CD4-positive, alpha-beta memory T cell (primary cell): ENCODE measurements around the gene RABL3. TPM values are rescaled to one million over a fixed set of nuclear protein-coding genes. Genes with fewer than 3 reads are reported as not detected.

Source experiments
- CTCF ChIA-PET: fragments of 350-600 bp; sonication (Branson Sonifier 250); formaldehyde crosslinking; loops from one replicate; lab custom pipeline; 2021; ENCODE audit warnings: inconsistent platforms; ENCODE audit not compliant: partially characterized antibody; lab: Charles Lee
- POLR2A ChIA-PET: fragments of 350-600 bp; sonication (Branson Sonifier 250); formaldehyde crosslinking; loops from one replicate; lab custom pipeline; 2021; ENCODE audit not compliant: partially characterized antibody; lab: Charles Lee
- DNase-seq, 5 donors: peaks; one replicate each; pipeline versions ENCODE4 v3.0.0 to v3.0.0-alpha.2; 2020 to 2022; ENCODE audit warnings: mixed read lengths in 1 of 5
- H3K27ac ChIP-seq: one replicate; pipeline ENCODE4 v1.7.0; 2013; ENCODE audit warnings: low read depth, low read length
- H3K27me3 ChIP-seq: 2 replicates; pipeline ENCODE4 v1.7.0; 2013; ENCODE audit warnings: mild to moderate bottlenecking, low read length, moderate library complexity; ENCODE audit not compliant: insufficient read depth
- H3K36me3 ChIP-seq: 2 replicates; pipeline ENCODE4 v1.7.0; 2013; ENCODE audit warnings: mild to moderate bottlenecking, low read length, moderate library complexity; ENCODE audit not compliant: insufficient read depth
- H3K4me1 ChIP-seq: 2 replicates; pipeline ENCODE4 v1.7.0; 2013; ENCODE audit warnings: mild to moderate bottlenecking, low read length, moderate library complexity; ENCODE audit not compliant: insufficient read depth
- H3K4me3 ChIP-seq, 2 donors: one replicate each; pipeline ENCODE4 v1.7.0; 2013; ENCODE audit warnings: low read length in 2 of 2, mild to moderate bottlenecking in 1 of 2
- H3K9me3 ChIP-seq, 2 donors: one replicate each; pipeline ENCODE4 v1.7.0; 2013; ENCODE audit warnings: low read length in 2 of 2, control low read depth in 1 of 2; ENCODE audit not compliant: control insufficient read depth in 1 of 2
- H3K27ac Mint-ChIP-seq, 7 donors: one replicate each; pipeline ENCODE4 v1.8.0; 2020 to 2021; ENCODE audit warnings: mixed read lengths in 7 of 7, mild to moderate bottlenecking in 6 of 7, inconsistent platforms in 3 of 7, moderate library complexity in 3 of 7
- H3K27me3 Mint-ChIP-seq, 2 donors: one replicate each; pipeline ENCODE4 v1.8.0; 2020 to 2021; ENCODE audit warnings: mixed read lengths in 2 of 2
- H3K36me3 Mint-ChIP-seq, 2 donors: one replicate each; pipeline ENCODE4 v1.8.0; 2020 to 2021; ENCODE audit warnings: mixed read lengths in 2 of 2, inconsistent platforms in 1 of 2, mild to moderate bottlenecking in 1 of 2
- H3K4me1 Mint-ChIP-seq, 4 donors: one replicate each; pipeline ENCODE4 v1.8.0; 2020 to 2021; ENCODE audit warnings: mixed read lengths in 4 of 4, mild to moderate bottlenecking in 1 of 4
- H3K4me3 Mint-ChIP-seq, 8 donors: one replicate each; pipeline ENCODE4 v1.8.0; 2020 to 2021; ENCODE audit warnings: mixed read lengths in 8 of 8, mild to moderate bottlenecking in 7 of 8, moderate library complexity in 6 of 8, inconsistent platforms in 3 of 8
- H3K9me3 Mint-ChIP-seq, 8 donors: one replicate each; pipeline ENCODE4 v1.8.0; 2020 to 2021; ENCODE audit warnings: mixed read lengths in 8 of 8, mild to moderate bottlenecking in 5 of 8, inconsistent platforms in 3 of 8, moderate library complexity in 1 of 8
- intact Hi-C: fragments of 100-400 bp; cut with micrococcal nuclease; formaldehyde crosslinking; loops from one replicate; pipeline ENCODE4 v1.15.1; 2023
- polyA plus RNA-seq, 2 donors: library from polyadenylated mRNA; unstranded; fragments of 300-500 nt; fragmentation: Illumina TruSeq; gene quantifications; one replicate each; pipeline ENCODE4 v1.2.3, GENCODE V29; 2021
- total RNA-seq, 2 experiments: library from RNA; stranded (reverse); gene quantifications; one replicate each; pipeline ENCODE4 v1.2.3, GENCODE V29; 2021

The RABL3 gene
- total and polyA plus RNA-seq, 4 experiments from 2014 or later = 31.9 to 37.4 (median 33.9) TPM

DNA sequence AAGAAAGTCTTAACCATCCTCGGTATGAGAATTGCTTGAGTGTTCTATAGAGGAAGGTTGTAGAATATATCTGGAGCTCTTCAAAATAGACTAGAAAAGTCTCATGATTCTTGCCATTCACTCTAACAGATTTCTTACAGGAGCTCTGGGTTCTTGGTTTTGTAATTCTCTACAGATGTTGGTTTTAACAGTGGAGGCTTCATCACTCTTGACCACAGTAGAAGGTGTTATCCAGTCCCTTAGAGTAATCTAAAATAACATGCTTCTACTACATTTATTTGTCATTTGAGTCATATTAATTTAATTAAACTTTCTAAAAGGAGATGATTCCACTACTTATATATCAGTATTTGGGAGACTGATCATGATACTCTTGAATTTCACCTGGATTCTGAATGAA, 9.9 kb upstream of the RABL3 start:
- intact Hi-C loops = no loop called here
- Histone ChIP-seq H3K4me1 (peaks cover 6% of the 10 kb centered on the region), H3K27ac (no peak overlapping the region), H3K9me3 (no peaks in the 10 kb centered on the region), H3K4me3 (no peak overlapping the region), H3K36me3 (peaks cover 6% of the 10 kb centered on the region), H3K27me3 (no peaks in the 10 kb centered on the region)
- no peak for DNase-seq
- ChIA-PET CTCF (no interaction called here), POLR2A (no interaction called here)
- peaks cover 28 to 43% (median 30%) of the 10 kb centered on the region in 4 donors for H3K4me1 Mint-ChIP-seq
- H3K9me3 Mint-ChIP-seq = peaks cover 0 to 4% (median 0%) of the 10 kb centered on the region in 8 donors
- no peak overlapping the region for H3K4me3 Mint-ChIP-seq
- no peak overlapping the region for H3K27ac Mint-ChIP-seq
- H3K27me3 Mint-ChIP-seq = no peaks in the 10 kb centered on the region
- H3K36me3 Mint-ChIP-seq = peaks cover 55% of the 10 kb centered on the region in 2 donors

DNA sequence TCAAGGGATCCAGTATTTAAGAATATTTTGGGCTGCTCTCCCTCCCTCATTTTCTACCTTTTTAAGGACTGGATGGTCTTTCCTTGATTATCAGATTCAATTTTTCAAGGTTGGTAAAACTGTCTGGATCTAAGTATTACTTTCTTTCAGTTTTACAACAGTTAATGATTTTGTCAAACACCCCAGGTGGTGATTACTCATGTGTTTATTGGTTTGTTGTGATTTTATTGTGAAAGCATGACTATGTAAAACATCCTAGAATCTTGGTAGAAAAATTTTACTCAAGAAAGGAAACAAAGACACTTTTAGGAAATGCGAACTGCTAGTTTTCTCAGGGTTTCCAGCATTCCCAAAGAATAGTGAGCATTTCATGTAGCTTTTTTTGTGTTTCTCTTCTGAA, 7.5 kb upstream of the RABL3 start:
- ChIA-PET CTCF (no interaction called here), POLR2A (no interaction called here)
- Histone ChIP-seq H3K27ac (no peak overlapping the region), H3K4me3 (no peak overlapping the region), H3K27me3 (no peaks in the 10 kb centered on the region), H3K9me3 (no peaks in the 10 kb centered on the region), H3K4me1 (peaks cover 6% of the 10 kb centered on the region), H3K36me3 (peaks cover 6% of the 10 kb centered on the region)
- H3K27ac Mint-ChIP-seq = no peak overlapping the region
- H3K9me3 Mint-ChIP-seq = peaks cover 0 to 2% (median 0%) of the 10 kb centered on the region in 8 donors
- no peak overlapping the region for H3K4me3 Mint-ChIP-seq
- DNase-seq = no peak
- H3K36me3 Mint-ChIP-seq = peaks cover 41 to 42% of the 10 kb centered on the region in 2 donors
- H3K4me1 Mint-ChIP-seq = peaks cover 22 to 39% (median 28%) of the 10 kb centered on the region in 4 donors
- intact Hi-C loops = no loop called here
- H3K27me3 Mint-ChIP-seq = no peaks in the 10 kb centered on the region

DNA sequence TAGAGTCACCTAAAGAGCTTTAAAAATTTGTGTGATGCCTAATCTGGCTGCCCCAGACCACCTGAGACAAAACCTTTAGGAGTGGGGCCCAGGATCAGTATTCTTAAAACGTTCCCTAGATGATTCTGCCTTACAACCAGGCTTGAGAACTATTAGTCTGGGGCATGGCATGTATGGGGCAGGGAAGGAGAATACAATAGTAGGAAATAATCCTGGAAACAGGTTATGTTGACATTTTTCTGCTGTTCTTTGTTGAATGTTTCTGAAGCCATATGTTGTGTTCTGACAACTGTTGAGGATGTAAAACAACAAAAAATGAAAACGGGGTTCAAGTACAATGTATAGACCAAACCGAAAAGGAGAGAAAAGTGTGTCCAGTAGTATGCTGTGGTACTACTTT, 3.1 kb upstream of the RABL3 start:
- peaks cover 6 to 13% of the 10 kb centered on the region in 2 donors for H3K36me3 Mint-ChIP-seq
- H3K4me1 Mint-ChIP-seq = peaks cover 24 to 49% (median 41%) of the 10 kb centered on the region in 4 donors
- no peak overlapping the region for H3K4me3 Mint-ChIP-seq
- H3K27me3 Mint-ChIP-seq = no peaks in the 10 kb centered on the region
- peaks cover 0 to 2% (median 0%) of the 10 kb centered on the region in 8 donors for H3K9me3 Mint-ChIP-seq
- Histone ChIP-seq H3K36me3 (no peaks in the 10 kb centered on the region), H3K27ac (no peak overlapping the region), H3K27me3 (no peaks in the 10 kb centered on the region), H3K9me3 (no peaks in the 10 kb centered on the region), H3K4me3 (no peak overlapping the region), H3K4me1 (peaks cover 23% of the 10 kb centered on the region)
- peak overlapping the region in 4 of 7 donors; percentile 13 to 52 (median 35) for H3K27ac Mint-ChIP-seq
- intact Hi-C loops = no loop called here
- CTCF ChIA-PET = no interaction called here
- POLR2A ChIA-PET = interaction anchor here (5.4 kb wide), 1 partner anchor 148 kb away, joined by 66 read pairs; the partner anchor contains the start of gene NDUFB4
- DNase-seq = no peak

DNA sequence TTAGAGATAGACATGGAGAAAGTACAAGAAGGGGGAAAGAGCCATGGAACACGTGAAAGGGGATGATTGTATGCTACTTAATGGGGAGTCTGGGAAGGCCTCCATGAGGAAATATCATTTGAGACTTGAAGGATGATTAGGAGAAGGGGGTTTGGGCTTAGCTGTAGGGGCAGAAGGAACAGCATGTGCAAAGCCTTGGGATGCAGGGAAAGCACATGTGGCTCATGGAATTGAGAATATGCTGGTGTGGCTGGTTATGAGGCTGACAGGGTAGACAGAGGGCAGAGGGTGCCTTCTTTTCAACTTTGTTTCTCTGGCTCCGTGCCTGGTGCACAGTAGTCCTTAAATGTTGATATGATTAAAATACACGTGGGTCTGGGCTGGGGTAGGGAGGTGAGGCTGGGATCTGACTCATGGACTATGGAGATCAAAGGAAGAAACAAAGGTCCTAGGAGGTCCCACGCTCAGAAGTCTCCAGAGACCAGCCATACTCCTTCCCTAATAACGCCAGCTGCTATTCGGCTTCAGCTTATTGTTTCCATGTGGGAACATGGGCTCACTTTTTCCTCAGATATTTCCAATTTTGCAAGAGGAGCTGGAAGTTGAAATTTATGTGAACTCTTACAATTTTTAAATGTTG, 1.4 kb upstream of the RABL3 start:
- peak overlapping the region; percentile 98 for H3K27ac ChIP-seq
- H3K9me3 ChIP-seq = no peaks in the 10 kb centered on the region
- Mint-ChIP-seq H3K27me3 (no peaks in the 10 kb centered on the region), H3K36me3 (peaks cover 4 to 10% of the 10 kb centered on the region in 2 donors), H3K4me3 (peak overlapping the region; percentile 89 to 98 (median 96)), H3K9me3 (peaks cover 0 to 2% (median 0%) of the 10 kb centered on the region in 8 donors), H3K27ac (peak overlapping the region; percentile 96 to 99 (median 98)), H3K4me1 (peaks cover 21 to 49% (median 39%) of the 10 kb centered on the region in 4 donors)
- CTCF ChIA-PET = interaction anchor here (0.7 to 2.5 kb wide), 6 partner anchors 24 to 182 kb away, joined by 3 to 10 read pairs (median 4); no protein-coding TSS in a partner anchor
- H3K27me3 ChIP-seq = no peaks in the 10 kb centered on the region
- POLR2A ChIA-PET = interaction anchor here (1.5 to 5.4 kb wide), 8 partner anchors 25 to 1640 kb away, joined by 3 to 66 read pairs (median 10); partner anchors contain the start of genes FAM162A, GSK3B, LRRC58 and MIX23
- peaks cover 23% of the 10 kb centered on the region for H3K4me1 ChIP-seq
- intact Hi-C loops = loop anchor here (5.0 kb wide), 2 partner anchors 36 to 1066 kb away; partner anchors contain the start of gene COX17
- no peaks in the 10 kb centered on the region for H3K36me3 ChIP-seq
- DNase-seq = no peak
- peak overlapping the region in 1 of 2 donors; percentile 83 for H3K4me3 ChIP-seq

DNA sequence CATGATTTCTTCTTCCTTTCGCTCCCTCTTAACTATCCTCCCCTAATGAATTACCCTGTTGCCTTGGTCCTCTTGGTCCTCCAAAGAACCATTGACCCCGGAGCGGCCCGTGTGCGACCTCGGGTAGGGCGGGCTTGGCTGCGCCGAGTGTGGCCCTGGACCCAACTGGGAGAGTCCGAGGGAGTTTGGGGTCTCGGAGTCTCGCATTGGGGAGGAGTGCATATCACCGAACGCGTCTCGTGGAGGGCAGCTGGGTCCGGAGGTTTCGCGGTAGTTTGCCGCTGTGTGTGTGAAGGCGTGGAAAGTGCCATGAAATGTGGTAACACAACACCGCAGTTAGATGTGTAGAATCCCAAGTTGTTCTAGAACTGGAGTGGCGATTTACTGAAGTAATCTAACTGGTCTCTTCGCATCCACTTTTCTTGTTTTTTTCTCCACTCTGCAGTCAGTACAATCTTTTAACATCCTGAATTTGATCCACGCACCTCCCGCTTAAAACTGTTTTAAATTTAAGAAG, 591 bp upstream of the RABL3 start:
- H3K4me1 ChIP-seq = peaks cover 31% of the 10 kb centered on the region
- peak overlapping the region; percentile 98 for H3K27ac ChIP-seq
- peaks cover 5% of the 10 kb centered on the region for H3K36me3 ChIP-seq
- Mint-ChIP-seq H3K4me3 (peak overlapping the region; percentile 89 to 98 (median 96)), H3K36me3 (peaks cover 4 to 10% of the 10 kb centered on the region in 2 donors), H3K27me3 (no peaks in the 10 kb centered on the region), H3K9me3 (peaks cover 0 to 2% (median 0%) of the 10 kb centered on the region in 8 donors), H3K4me1 (peaks cover 21 to 54% (median 39%) of the 10 kb centered on the region in 4 donors), H3K27ac (peak overlapping the region; percentile 96 to 99 (median 98))
- no peaks in the 10 kb centered on the region for H3K9me3 ChIP-seq
- intact Hi-C loops = loop anchor here (1.0 to 5.0 kb wide), 9 partner anchors 24 to 1280 kb away; partner anchors contain the start of genes COX17, GSK3B, LRRC58 and NDUFB4
- H3K4me3 ChIP-seq = peak overlapping the region; percentile 83 to 92
- POLR2A ChIA-PET = interaction anchor here (0.9 to 5.4 kb wide), 12 partner anchors 11 to 1641 kb away, joined by 3 to 66 read pairs (median 7); partner anchors contain the start of genes FAM162A, GSK3B, LRRC58 and MIX23
- DNase-seq = no peak
- no peaks in the 10 kb centered on the region for H3K27me3 ChIP-seq
- CTCF ChIA-PET = interaction anchor here (0.7 to 2.5 kb wide), 4 partner anchors 23 to 175 kb away, joined by 4 to 12 read pairs (median 10); partner anchors contain the start of gene NDUFB4

DNA sequence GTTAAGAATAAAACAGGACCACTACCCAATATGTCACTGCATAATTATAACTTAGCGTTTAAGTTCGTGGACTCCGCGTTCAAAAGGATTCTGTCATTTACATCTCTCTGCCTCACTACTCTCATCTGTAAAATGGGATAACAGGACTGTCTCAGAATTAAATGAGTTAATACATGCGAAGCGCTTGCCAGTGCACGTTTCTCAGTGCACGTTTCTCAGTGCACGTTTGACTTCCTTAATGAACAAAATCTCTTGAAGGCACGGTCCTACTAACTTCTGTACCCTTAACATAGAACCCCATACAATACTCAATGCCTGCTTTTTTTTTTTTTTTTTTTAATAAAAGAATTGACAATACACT, 499 bp downstream of the RABL3 start:
- POLR2A ChIA-PET = interaction anchor here (0.7 to 5.4 kb wide), 12 partner anchors 10 to 647 kb away, joined by 3 to 66 read pairs (median 7); partner anchors contain the start of genes GSK3B, LRRC58 and NDUFB4
- Histone ChIP-seq H3K9me3 (no peaks in the 10 kb centered on the region), H3K27ac (peak overlapping the region; percentile 98), H3K4me1 (peaks cover 34% of the 10 kb centered on the region), H3K36me3 (peaks cover 7% of the 10 kb centered on the region), H3K27me3 (no peaks in the 10 kb centered on the region), H3K4me3 (peak overlapping the region; percentile 83 to 92)
- Mint-ChIP-seq H3K27ac (peak overlapping the region; percentile 96 to 99 (median 98)), H3K9me3 (peaks cover 0 to 6% (median 3%) of the 10 kb centered on the region in 8 donors), H3K27me3 (no peaks in the 10 kb centered on the region), H3K36me3 (peaks cover 7 to 9% of the 10 kb centered on the region in 2 donors), H3K4me1 (peaks cover 23 to 63% (median 40%) of the 10 kb centered on the region in 4 donors), H3K4me3 (peak overlapping the region; percentile 89 to 98 (median 96))
- CTCF ChIA-PET = interaction anchor here (0.7 to 2.7 kb wide), 7 partner anchors 11 to 184 kb away, joined by 4 to 13 read pairs (median 9); partner anchors contain the start of gene NDUFB4
- no peak for DNase-seq
- intact Hi-C loops = loop anchor here (1.0 to 5.0 kb wide), 9 partner anchors 23 to 1279 kb away; partner anchors contain the start of genes COX17, GSK3B, LRRC58 and NDUFB4
